Osteoblast (primary cell): ENCODE measurements around the gene FAM177B. TPM values are rescaled to one million over a fixed set of nuclear protein-coding genes. Genes with fewer than 3 reads are reported as not detected.
A peak's percentile ranks its signal among the peaks of the same experiment; 100 is the strongest.

Source experiments
- DNase-seq: peaks from one replicate; pipeline ENCODE4 v3.0.0; 2011; ENCODE audit warnings: low spot score, mixed read lengths; ENCODE audit not compliant: insufficient read length; ENCODE audit errors: missing footprints
- H2AFZ ChIP-seq: 2 replicates; pipeline ENCODE4 v1.6.0; 2011; ENCODE audit warnings: mild to moderate bottlenecking, low read length
- H3K27ac ChIP-seq: 2 replicates; pipeline ENCODE4 v1.5.1; 2011; ENCODE audit warnings: mild to moderate bottlenecking, low read depth, low read length, moderate library complexity
- H3K27me3 ChIP-seq: 2 replicates; pipeline ENCODE4 v1.6.0; 2012; ENCODE audit warnings: mild to moderate bottlenecking, control low read depth, inconsistent platforms, low read length, moderate library complexity; ENCODE audit not compliant: insufficient read depth
- H3K36me3 ChIP-seq: 2 replicates; pipeline ENCODE4 v1.5.1; 2011; ENCODE audit warnings: mild to moderate bottlenecking, low read length, control low read depth, moderate library complexity; ENCODE audit not compliant: insufficient read depth
- H3K4me1 ChIP-seq: 2 replicates; pipeline ENCODE4 v1.5.1; 2011; ENCODE audit warnings: mild to moderate bottlenecking, low read length, control low read depth, moderate library complexity; ENCODE audit not compliant: insufficient read depth
- H3K4me2 ChIP-seq: 2 replicates; pipeline ENCODE4 v1.6.0; 2011; ENCODE audit warnings: mild to moderate bottlenecking, low read length; ENCODE audit not compliant: insufficient read depth
- H3K4me3 ChIP-seq: fragments of 200-600 bp; sonication (generic); 3 replicates; pipeline ENCODE4 v1.5.1; 2012; ENCODE audit warnings: mild to moderate bottlenecking, low read length, inconsistent platforms; ENCODE audit not compliant: insufficient read depth
- H3K79me2 ChIP-seq: 2 replicates; pipeline ENCODE4 v1.6.0; 2012; ENCODE audit warnings: mild to moderate bottlenecking, low read length, control low read depth, inconsistent platforms; ENCODE audit not compliant: insufficient read depth
- H3K9me3 ChIP-seq: 2 replicates; pipeline ENCODE4 v1.5.1; 2011; ENCODE audit warnings: low read depth, low read length, control low read depth
- H4K20me1 ChIP-seq: 2 replicates; pipeline ENCODE4 v1.6.0; 2012; ENCODE audit warnings: mild to moderate bottlenecking, low read length, control low read depth; ENCODE audit not compliant: insufficient read depth
- CTCF ChIP-seq: IDR thresholded peaks from 2 replicates; pipeline ENCODE4 v1.5.1; 2011; ENCODE audit warnings: mild to moderate bottlenecking, low read depth, low read length, moderate library complexity; ENCODE audit errors: extremely low read depth
- total RNA-seq: library from RNA; depleted of rRNA; stranded (reverse); fragments of >200 nt; gene quantifications from 2 replicates; pipeline ENCODE4 v1.2.3, GENCODE V29; 2012

The FAM177B gene
- total RNA-seq, 1 donor: not detected

- peaks cover 76% of the 10 kb centered on the region for H3K79me2 ChIP-seq
- H2AFZ ChIP-seq: peak within 1 kb of the TSS; percentile 96
- H3K27me3 ChIP-seq: no peaks in the 10 kb centered on the region
- peak within 1 kb of the TSS; percentile 84 for H3K4me3 ChIP-seq
- no peaks in the 10 kb centered on the region for H3K9me3 ChIP-seq
- peaks cover 3% of the 10 kb centered on the region for H4K20me1 ChIP-seq
- H3K27ac ChIP-seq: peak within 1 kb of the TSS; percentile 99
- TF ChIP-seq CTCF: no peak
- peaks cover 11% of the 10 kb centered on the region for H3K4me1 ChIP-seq
- DNase-seq: peak; percentile 96
- peaks cover 18% of the 10 kb centered on the region for H3K36me3 ChIP-seq
- peak within 1 kb of the TSS; percentile 92 for H3K4me2 ChIP-seq
Measured at GRCh38 chr1:222712253-222713090, 24.5 kb upstream of the FAM177B start, which contains the start of the genes AIDA and BROX. Gene AIDA, minus strand, starts transcription at chr1:222712491. Its CDS starts 174 bp downstream, at chr1:222712317. Gene BROX, plus strand, starts transcription at chr1:222712564. Its CDS starts 3,136 bp downstream, at chr1:222715700.

- Histone ChIP-seq H3K27me3 (no peaks in the 10 kb centered on the region), H3K4me1 (peaks cover 11% of the 10 kb centered on the region), H3K9me3 (no peaks in the 10 kb centered on the region), H3K4me2 (peak overlapping the region; percentile 92), H3K36me3 (peaks cover 19% of the 10 kb centered on the region), H3K27ac (peak overlapping the region; percentile 99), H3K79me2 (peaks cover 71% of the 10 kb centered on the region), H3K4me3 (peak overlapping the region; percentile 84), H4K20me1 (peaks cover 3% of the 10 kb centered on the region), H2AFZ (peak overlapping the region; percentile 92)
- peak; percentile 93 for DNase-seq
- TF ChIP-seq CTCF: no peak
Measured at GRCh38 chr1:222713091-222713961, 23.7 kb upstream of the FAM177B start.

- DNase-seq: no peak
- Histone ChIP-seq H3K79me2 (peaks cover 42% of the 10 kb centered on the region), H3K36me3 (peaks cover 44% of the 10 kb centered on the region), H3K9me3 (no peaks in the 10 kb centered on the region), H3K4me1 (no peaks in the 10 kb centered on the region), H3K4me3 (no peak overlapping the region), H3K27ac (no peak overlapping the region), H4K20me1 (no peaks in the 10 kb centered on the region), H3K27me3 (no peaks in the 10 kb centered on the region), H3K4me2 (no peak overlapping the region), H2AFZ (no peak overlapping the region)
- no peak for TF ChIP-seq CTCF
Measured at GRCh38 chr1:222716393-222716792, 20.6 kb upstream of the FAM177B start.
